PFSK-1 (cell line): Measurements from ENCODE around the gene TENM3.

ENCODE experiments used
- FOXP2 ChIP-seq: optimal IDR thresholded peaks from 2 replicates; pipeline ENCODE3; 2011; ENCODE audit warnings: borderline replicate concordance, control low read depth, inconsistent platforms; ENCODE audit not compliant: insufficient read depth; ENCODE audit errors: extremely low read length, extremely low read depth
- REST ChIP-seq, 2 experiments: IDR thresholded peaks; 2 replicates each; pipeline versions ENCODE4 v1.6.1 to v1.8.0; 2011 to 2012; ENCODE audit warnings: low read depth in 2 of 2, low read length in 2 of 2, control low read depth in 1 of 2, inconsistent platforms in 1 of 2, mild to moderate bottlenecking in 1 of 2, moderate library complexity in 1 of 2; ENCODE audit not compliant: insufficient read depth in 1 of 2

GRCh38 chr4:182743815-182744214 is 500.6 kb downstream of the TENM3 start:
- TF ChIP-seq FOXP2 (no peak), REST (IDR thresholded peaks at IDR 0.05; ENCODE audit: insufficient read depth in 1 of 2, low read depth in 2 of 2, low read length in 2 of 2) (no peak)
